Activated CD4-positive, alpha-beta T cell treated with anti-CD3 and anti-CD28 coated beads for 24 hours (primary cell): ENCODE results near the gene CH25H.
A peak's percentile ranks its signal among the peaks of the same experiment; 100 is the strongest.
"Not testable (repeated sequence)": the region's sequence is repeated elsewhere in the genome, so short reads cannot be mapped to it uniquely, and the experiment has no call there.

Experiments
- DNase-seq, 2 donors: peaks; one replicate each; pipeline ENCODE4 v3.0.0-alpha.2; 2020; ENCODE audit warnings: low read depth in 2 of 2

The CH25H gene

GRCh38 chr10:89197473-89197872, 9.6 kb downstream of the CH25H start:
- DNase-seq: no peak

- not testable (repeated sequence) for DNase-seq
These were observed 15.8 kb downstream of the CH25H start for GRCh38 chr10:89191301-89191700.

GRCh38 chr10:89189211-89189734, 17.8 kb downstream of the CH25H start:
- no peak for DNase-seq

- no peak for DNase-seq
These were observed 21.5 kb downstream of the CH25H start for GRCh38 chr10:89185658-89186057.

GRCh38 chr10:89184638-89185037, 22.5 kb downstream of the CH25H start:
- DNase-seq: no peak

- DNase-seq: no peak
These were observed 23.5 kb downstream of the CH25H start for GRCh38 chr10:89183571-89183970.

- DNase-seq: no peak
These were observed 24.2 kb downstream of the CH25H start for GRCh38 chr10:89182894-89183293.

- DNase-seq: no peak
These were observed 31.3 kb downstream of the CH25H start for GRCh38 chr10:89175816-89176215.

GRCh38 chr10:89173075-89173474, 34.0 kb downstream of the CH25H start:
- no peak for DNase-seq

GRCh38 chr10:89171996-89172395, 35.1 kb downstream of the CH25H start:
- DNase-seq: no peak

GRCh38 chr10:89171263-89171872, 35.7 kb downstream of the CH25H start:
- DNase-seq: no peak

- not testable (repeated sequence) for DNase-seq
These were observed 38.7 kb downstream of the CH25H start for GRCh38 chr10:89168354-89168900.

GRCh38 chr10:89167915-89168314, 39.2 kb downstream of the CH25H start:
- no peak for DNase-seq

- no peak for DNase-seq
These were observed 41.2 kb downstream of the CH25H start for GRCh38 chr10:89165923-89166322.

GRCh38 chr10:89164920-89165319, 42.2 kb downstream of the CH25H start:
- no peak for DNase-seq

- DNase-seq: no peak
These were observed 43.0 kb downstream of the CH25H start for GRCh38 chr10:89164080-89164479.

GRCh38 chr10:89163265-89163995, 43.7 kb downstream of the CH25H start:
- DNase-seq: peak; percentile 22 to 46

GRCh38 chr10:89162596-89162995, 44.5 kb downstream of the CH25H start:
- DNase-seq: no peak

GRCh38 chr10:89160339-89160738, 46.8 kb downstream of the CH25H start:
- no peak for DNase-seq

GRCh38 chr10:89159761-89160160, 47.4 kb downstream of the CH25H start:
- no peak for DNase-seq

- DNase-seq: no peak
These were observed 47.8 kb downstream of the CH25H start for GRCh38 chr10:89159316-89159715.

GRCh38 chr10:89158446-89158845, 48.7 kb downstream of the CH25H start:
- DNase-seq: no peak
